ENCODE results near the gene AQP2.

DNA sequence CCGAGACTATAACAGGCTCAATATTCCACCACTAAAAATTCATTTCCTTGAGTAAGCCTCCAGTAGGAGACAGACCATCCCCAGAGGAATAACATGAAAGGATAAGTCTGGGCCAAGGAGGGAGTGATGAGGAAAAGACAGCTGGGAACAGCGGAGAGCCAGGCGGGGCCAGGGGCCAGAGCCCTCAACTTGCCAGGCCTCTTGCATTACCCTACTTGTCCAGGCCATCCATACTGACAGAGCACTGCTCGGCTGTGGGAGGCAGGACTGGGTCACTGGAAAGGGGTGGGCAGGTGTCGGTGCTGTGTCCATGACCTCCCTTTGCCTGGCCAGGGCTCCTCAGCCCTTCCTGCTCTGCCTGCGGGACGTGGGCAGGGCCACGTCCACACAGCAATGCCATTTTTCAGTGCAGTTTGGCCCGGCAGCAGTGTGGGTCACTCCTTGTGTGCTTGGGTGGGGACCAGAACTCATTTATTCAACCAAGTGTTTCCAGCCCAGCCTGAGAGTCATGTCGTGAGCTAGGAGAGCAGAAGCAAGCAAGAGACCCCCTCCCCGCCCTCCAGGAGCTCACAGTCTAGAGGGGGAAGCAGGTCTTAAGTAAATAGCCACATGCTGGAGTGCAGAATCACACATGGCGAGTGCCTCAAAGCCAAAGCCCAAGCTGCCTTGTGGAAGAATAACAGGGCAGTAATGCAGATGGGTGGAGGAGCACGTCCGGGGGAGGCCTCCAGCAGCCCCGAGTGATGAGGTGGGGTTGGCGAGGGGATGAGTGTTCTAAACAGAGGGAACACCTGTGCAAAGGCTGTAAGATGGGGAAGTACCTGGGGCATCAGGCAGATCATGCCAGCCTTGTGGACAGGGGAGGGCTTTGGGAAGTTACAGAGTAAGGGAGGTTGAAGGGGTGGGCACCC lies 37.9 kb upstream of the AQP2 start:
- TF ChIP-seq, protein P1, sequence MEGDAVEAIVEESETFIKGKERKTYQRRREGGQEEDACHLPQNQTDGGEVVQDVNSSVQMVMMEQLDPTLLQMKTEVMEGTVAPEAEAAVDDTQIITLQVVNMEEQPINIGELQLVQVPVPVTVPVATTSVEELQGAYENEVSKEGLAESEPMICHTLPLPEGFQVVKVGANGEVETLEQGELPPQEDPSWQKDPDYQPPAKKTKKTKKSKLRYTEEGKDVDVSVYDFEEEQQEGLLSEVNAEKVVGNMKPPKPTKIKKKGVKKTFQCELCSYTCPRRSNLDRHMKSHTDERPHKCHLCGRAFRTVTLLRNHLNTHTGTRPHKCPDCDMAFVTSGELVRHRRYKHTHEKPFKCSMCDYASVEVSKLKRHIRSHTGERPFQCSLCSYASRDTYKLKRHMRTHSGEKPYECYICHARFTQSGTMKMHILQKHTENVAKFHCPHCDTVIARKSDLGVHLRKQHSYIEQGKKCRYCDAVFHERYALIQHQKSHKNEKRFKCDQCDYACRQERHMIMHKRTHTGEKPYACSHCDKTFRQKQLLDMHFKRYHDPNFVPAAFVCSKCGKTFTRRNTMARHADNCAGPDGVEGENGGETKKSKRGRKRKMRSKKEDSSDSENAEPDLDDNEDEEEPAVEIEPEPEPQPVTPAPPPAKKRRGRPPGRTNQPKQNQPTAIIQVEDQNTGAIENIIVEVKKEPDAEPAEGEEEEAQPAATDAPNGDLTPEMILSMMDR (IDR thresholded peaks at IDR 0.05), result no peak
- TF ChIP-seq, protein P2, sequence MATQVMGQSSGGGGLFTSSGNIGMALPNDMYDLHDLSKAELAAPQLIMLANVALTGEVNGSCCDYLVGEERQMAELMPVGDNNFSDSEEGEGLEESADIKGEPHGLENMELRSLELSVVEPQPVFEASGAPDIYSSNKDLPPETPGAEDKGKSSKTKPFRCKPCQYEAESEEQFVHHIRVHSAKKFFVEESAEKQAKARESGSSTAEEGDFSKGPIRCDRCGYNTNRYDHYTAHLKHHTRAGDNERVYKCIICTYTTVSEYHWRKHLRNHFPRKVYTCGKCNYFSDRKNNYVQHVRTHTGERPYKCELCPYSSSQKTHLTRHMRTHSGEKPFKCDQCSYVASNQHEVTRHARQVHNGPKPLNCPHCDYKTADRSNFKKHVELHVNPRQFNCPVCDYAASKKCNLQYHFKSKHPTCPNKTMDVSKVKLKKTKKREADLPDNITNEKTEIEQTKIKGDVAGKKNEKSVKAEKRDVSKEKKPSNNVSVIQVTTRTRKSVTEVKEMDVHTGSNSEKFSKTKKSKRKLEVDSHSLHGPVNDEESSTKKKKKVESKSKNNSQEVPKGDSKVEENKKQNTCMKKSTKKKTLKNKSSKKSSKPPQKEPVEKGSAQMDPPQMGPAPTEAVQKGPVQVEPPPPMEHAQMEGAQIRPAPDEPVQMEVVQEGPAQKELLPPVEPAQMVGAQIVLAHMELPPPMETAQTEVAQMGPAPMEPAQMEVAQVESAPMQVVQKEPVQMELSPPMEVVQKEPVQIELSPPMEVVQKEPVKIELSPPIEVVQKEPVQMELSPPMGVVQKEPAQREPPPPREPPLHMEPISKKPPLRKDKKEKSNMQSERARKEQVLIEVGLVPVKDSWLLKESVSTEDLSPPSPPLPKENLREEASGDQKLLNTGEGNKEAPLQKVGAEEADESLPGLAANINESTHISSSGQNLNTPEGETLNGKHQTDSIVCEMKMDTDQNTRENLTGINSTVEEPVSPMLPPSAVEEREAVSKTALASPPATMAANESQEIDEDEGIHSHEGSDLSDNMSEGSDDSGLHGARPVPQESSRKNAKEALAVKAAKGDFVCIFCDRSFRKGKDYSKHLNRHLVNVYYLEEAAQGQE (IDR thresholded peaks at IDR 0.05; ENCODE audit: insufficient read depth in 1 of 2, low read depth in 2 of 2, low read length in 1 of 2), result no peak
- no peak for TF ChIP-seq POLR2AphosphoS5 (IDR thresholded peaks at IDR 0.05; ENCODE audit: low read depth, low read length)
- TF ChIP-seq TCF7L2 (IDR thresholded peaks at IDR 0.05; ENCODE audit: low read depth, low read length), result no peak

Data from Panc1 (cell line).